ENCODE data around the gene OXNAD1. TPM values are rescaled to one million over a fixed set of nuclear protein-coding genes. Genes with fewer than 3 reads are reported as not detected.

The OXNAD1 gene
- polyA plus RNA-seq (ENCODE audit: insufficient read length in 3 of 3) = 10 to 100 TPM; 16.4 to 18.2 (median 16.9) TPM

- peak; percentile 98 to 100 (median 98) for DNase-seq (ENCODE audit: low read depth in 3 of 3, low spot score in 2 of 3)
These were observed at the start of gene OXNAD1, which contains the start of gene DPH3 for GRCh38 chr3:16264708-16265454. OXNAD1 (plus strand) TSS chr3:16265212; CDS start chr3:16270953, 5,741 bp downstream. DPH3 (minus strand) TSS chr3:16264943; CDS start chr3:16264876, 67 bp downstream.

- DNase-seq (ENCODE audit: low read depth in 3 of 3, low spot score in 2 of 3) = no peak
These were observed 48.6 kb upstream of the OXNAD1 start for GRCh38 chr3:16216373-16216935.

- no peak for DNase-seq (ENCODE audit: low read depth in 3 of 3, low spot score in 2 of 3)
These were observed 45.2 kb upstream of the OXNAD1 start for GRCh38 chr3:16219777-16220176.

GRCh38 chr3:16221990-16222389 is 43.0 kb upstream of the OXNAD1 start:
- DNase-seq (ENCODE audit: low read depth in 3 of 3, low spot score in 2 of 3) = no peak

GRCh38 chr3:16222547-16222946 is 42.5 kb upstream of the OXNAD1 start:
- no peak for DNase-seq (ENCODE audit: low read depth in 3 of 3, low spot score in 2 of 3)

- DNase-seq (ENCODE audit: low read depth in 3 of 3, low spot score in 2 of 3) = no peak
These were observed 40.7 kb upstream of the OXNAD1 start for GRCh38 chr3:16224325-16224724.

GRCh38 chr3:16227566-16227965 is 37.4 kb upstream of the OXNAD1 start:
- DNase-seq (ENCODE audit: low read depth in 3 of 3, low spot score in 2 of 3) = no peak

- DNase-seq (ENCODE audit: low read depth in 3 of 3, low spot score in 2 of 3) = no peak
These were observed 35.3 kb upstream of the OXNAD1 start for GRCh38 chr3:16229681-16230080.

- no peak for DNase-seq (ENCODE audit: low read depth in 3 of 3, low spot score in 2 of 3)
These were observed 33.0 kb upstream of the OXNAD1 start for GRCh38 chr3:16231983-16232382.

GRCh38 chr3:16233806-16234205 is 31.2 kb upstream of the OXNAD1 start:
- no peak for DNase-seq (ENCODE audit: low read depth in 3 of 3, low spot score in 2 of 3)

- no peak for DNase-seq (ENCODE audit: low read depth in 3 of 3, low spot score in 2 of 3)
These were observed 30.7 kb upstream of the OXNAD1 start for GRCh38 chr3:16234281-16234680.

- no peak for DNase-seq (ENCODE audit: low read depth in 3 of 3, low spot score in 2 of 3)
These were observed 28.9 kb upstream of the OXNAD1 start for GRCh38 chr3:16236030-16236639.

- no peak for DNase-seq (ENCODE audit: low read depth in 3 of 3, low spot score in 2 of 3)
These were observed 28.1 kb upstream of the OXNAD1 start for GRCh38 chr3:16236856-16237393.

GRCh38 chr3:16239086-16239770 is 25.8 kb upstream of the OXNAD1 start:
- DNase-seq (ENCODE audit: low read depth in 3 of 3, low spot score in 2 of 3) = no peak

- no peak for DNase-seq (ENCODE audit: low read depth in 3 of 3, low spot score in 2 of 3)
These were observed 25.2 kb upstream of the OXNAD1 start for GRCh38 chr3:16239780-16240179.

- DNase-seq (ENCODE audit: low read depth in 3 of 3, low spot score in 2 of 3) = no peak
These were observed 24.6 kb upstream of the OXNAD1 start for GRCh38 chr3:16240229-16241023.

GRCh38 chr3:16241225-16241624 is 23.8 kb upstream of the OXNAD1 start:
- no peak for DNase-seq (ENCODE audit: low read depth in 3 of 3, low spot score in 2 of 3)

GRCh38 chr3:16242177-16242576 is 22.8 kb upstream of the OXNAD1 start:
- DNase-seq (ENCODE audit: low read depth in 3 of 3, low spot score in 2 of 3) = no peak

- DNase-seq (ENCODE audit: low read depth in 3 of 3, low spot score in 2 of 3) = no peak
These were observed 21.1 kb upstream of the OXNAD1 start for GRCh38 chr3:16243706-16244490.

Measured in right renal cortex interstitium (tissue), 3 donors.